ENCODE measurements around the gene OSBPL5.

OSBPL5 gene

DNA sequence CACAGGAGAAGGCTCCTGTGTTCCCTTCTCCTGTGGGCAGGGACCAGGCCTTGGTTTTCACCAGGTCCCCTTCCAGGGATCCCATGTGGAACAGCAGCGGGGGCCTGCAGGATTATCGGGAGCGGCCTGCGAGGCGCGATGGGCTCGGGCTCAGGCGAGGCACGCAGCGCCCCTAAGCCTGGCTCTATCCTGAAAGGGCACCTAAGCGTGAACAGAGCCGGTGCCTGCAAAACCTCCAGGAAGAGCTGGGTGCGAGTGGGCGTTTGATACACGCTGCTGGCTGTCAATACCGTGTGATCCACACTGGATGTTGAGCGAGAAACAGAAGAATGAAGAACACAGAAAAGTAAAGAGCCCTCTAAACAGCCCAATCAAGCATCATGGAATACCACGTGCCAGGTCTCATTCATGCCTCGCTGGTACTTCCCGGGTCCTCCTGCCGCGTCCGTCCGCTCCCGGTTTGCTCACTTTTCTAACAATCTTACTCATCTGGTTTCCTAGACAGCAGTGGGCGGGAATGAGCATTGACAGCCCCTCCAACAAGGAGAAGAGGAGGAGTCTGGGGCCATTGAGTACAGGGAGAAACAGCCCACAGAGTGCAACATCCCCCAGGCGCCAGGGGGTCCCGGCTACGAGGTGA is 12.5 kb downstream of the OSBPL5 start:
- no peak overlapping the region for H2AFZ ChIP-seq (ENCODE audit: low read length)
- H3K9me3 ChIP-seq (replicated peaks in 1 of 2; ENCODE audit: control insufficient read depth in 2 of 2, insufficient read depth in 1 of 2, low read depth in 1 of 2, low read length in 2 of 2): peaks cover 0 to 3% of the 10 kb centered on the region in 2 donors
- no peak overlapping the region for H2BK12ac ChIP-seq (ENCODE audit: low read length)
- no peak overlapping the region for H4K91ac ChIP-seq (ENCODE audit: low read depth, low read length, poor library complexity)
- H3K14ac ChIP-seq (ENCODE audit: low read length): no peak overlapping the region
- no peak overlapping the region for H4K8ac ChIP-seq (ENCODE audit: low read depth, low read length)
- no peak overlapping the region for H3K4ac ChIP-seq (ENCODE audit: low read length)
- H3K23ac ChIP-seq (ENCODE audit: low read depth, low read length, poor library complexity): peak overlapping the region; percentile 27
- no peak overlapping the region for H3K27ac ChIP-seq (replicated peaks; ENCODE audit: low read length)
- no peak overlapping the region for H2BK120ac ChIP-seq (ENCODE audit: low read depth, low read length)
- no CpG with 5 or more reads among the region's 29 CpGs for WGBS, 2 donors (ENCODE audit: extremely low coverage in 2 of 2, insufficient read length in 2 of 2, insufficient replicate concordance in 1 of 2)
- H3K27me3 ChIP-seq (ENCODE audit: control insufficient read depth in 3 of 3, insufficient read depth in 3 of 3, low read depth in 1 of 3, low read length in 3 of 3): peaks cover 0 to 3% (median 0%) of the 10 kb centered on the region in 3 experiments
- H3K4me1 ChIP-seq (ENCODE audit: control insufficient read depth in 2 of 2, insufficient read depth in 1 of 2, low read depth in 1 of 2, low read length in 2 of 2): peaks cover 27 to 33% of the 10 kb centered on the region in 2 donors
- H2BK5ac ChIP-seq (ENCODE audit: low read length): no peak overlapping the region
- peaks cover 14% of the 10 kb centered on the region for H3K79me1 ChIP-seq (ENCODE audit: low read depth, low read length)
- peaks cover 3 to 4% of the 10 kb centered on the region in 2 donors for H3K36me3 ChIP-seq (replicated peaks in 1 of 2; ENCODE audit: control insufficient read depth in 2 of 2, insufficient read depth in 2 of 2, low read length in 2 of 2)
- no peak for DNase-seq (ENCODE audit: low spot score)
- peak overlapping the region; percentile 65 for H2AK5ac ChIP-seq (ENCODE audit: low read depth, low read length)
- H2BK15ac ChIP-seq (ENCODE audit: low read length): no peak overlapping the region
- H3K9ac ChIP-seq (ENCODE audit: low read depth, low read length, poor library complexity): no peak overlapping the region
- H3K4me3 ChIP-seq (ENCODE audit: low read length in 2 of 2): no peak overlapping the region
- no peak overlapping the region for H3K18ac ChIP-seq (ENCODE audit: low read length)
- H3K4me2 ChIP-seq (ENCODE audit: insufficient read depth, low read length, poor library complexity, severe bottlenecking): no peak overlapping the region

DNA sequence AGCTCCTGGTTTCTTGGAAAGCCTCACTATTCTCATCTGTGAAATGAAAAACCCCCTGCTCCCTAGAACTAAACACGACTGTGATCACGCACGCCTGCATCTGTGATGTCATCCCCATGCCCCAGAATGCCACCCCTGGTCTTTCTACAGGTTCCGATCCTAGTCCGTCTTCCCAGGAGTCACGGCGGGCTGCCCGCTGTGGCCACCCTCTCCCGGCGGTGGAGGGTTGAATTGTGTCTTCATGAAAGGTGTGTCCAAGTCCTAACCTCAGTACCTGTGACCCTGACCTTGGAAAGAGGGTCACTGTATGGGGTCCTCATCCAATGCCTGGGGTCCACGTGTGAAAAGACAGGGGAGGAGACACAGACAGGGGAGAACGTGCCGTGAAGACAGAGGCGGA is 14.4 kb downstream of the OSBPL5 start:
- no peak for DNase-seq (ENCODE audit: low spot score)
- WGBS, 2 donors (ENCODE audit: extremely low coverage in 2 of 2, insufficient read length in 2 of 2, insufficient replicate concordance in 1 of 2): no CpG with 5 or more reads among the region's 14 CpGs
- Histone ChIP-seq H2BK120ac (ENCODE audit: low read depth, low read length) (no peak overlapping the region), H3K4me2 (ENCODE audit: insufficient read depth, low read length, poor library complexity, severe bottlenecking) (no peak overlapping the region), H4K8ac (ENCODE audit: low read depth, low read length) (no peak overlapping the region), H2BK5ac (ENCODE audit: low read length) (no peak overlapping the region), H2BK15ac (ENCODE audit: low read length) (no peak overlapping the region), H3K23ac (ENCODE audit: low read depth, low read length, poor library complexity) (no peak overlapping the region), H3K14ac (ENCODE audit: low read length) (no peak overlapping the region), H3K79me1 (ENCODE audit: low read depth, low read length) (peaks cover 13% of the 10 kb centered on the region), H3K27me3 (ENCODE audit: control insufficient read depth in 3 of 3, insufficient read depth in 3 of 3, low read depth in 1 of 3, low read length in 3 of 3) (peaks cover 0 to 3% (median 0%) of the 10 kb centered on the region in 3 experiments), H3K36me3 (replicated peaks in 1 of 2; ENCODE audit: control insufficient read depth in 2 of 2, insufficient read depth in 2 of 2, low read length in 2 of 2) (peaks cover 3 to 4% of the 10 kb centered on the region in 2 donors), H3K9ac (ENCODE audit: low read depth, low read length, poor library complexity) (no peak overlapping the region), H3K4ac (ENCODE audit: low read length) (no peak overlapping the region), H3K18ac (ENCODE audit: low read length) (no peak overlapping the region), H3K9me3 (replicated peaks in 1 of 2; ENCODE audit: control insufficient read depth in 2 of 2, insufficient read depth in 1 of 2, low read depth in 1 of 2, low read length in 2 of 2) (peaks cover 0 to 5% of the 10 kb centered on the region in 2 donors), H2AFZ (ENCODE audit: low read length) (no peak overlapping the region), H4K91ac (ENCODE audit: low read depth, low read length, poor library complexity) (no peak overlapping the region), H3K4me3 (ENCODE audit: low read length in 2 of 2) (no peak overlapping the region), H3K4me1 (ENCODE audit: control insufficient read depth in 2 of 2, insufficient read depth in 1 of 2, low read depth in 1 of 2, low read length in 2 of 2) (peaks cover 26 to 28% of the 10 kb centered on the region in 2 donors), H2AK5ac (ENCODE audit: low read depth, low read length) (no peak overlapping the region), H3K27ac (replicated peaks; ENCODE audit: low read length) (no peak overlapping the region), H2BK12ac (ENCODE audit: low read length) (no peak overlapping the region)

DNA sequence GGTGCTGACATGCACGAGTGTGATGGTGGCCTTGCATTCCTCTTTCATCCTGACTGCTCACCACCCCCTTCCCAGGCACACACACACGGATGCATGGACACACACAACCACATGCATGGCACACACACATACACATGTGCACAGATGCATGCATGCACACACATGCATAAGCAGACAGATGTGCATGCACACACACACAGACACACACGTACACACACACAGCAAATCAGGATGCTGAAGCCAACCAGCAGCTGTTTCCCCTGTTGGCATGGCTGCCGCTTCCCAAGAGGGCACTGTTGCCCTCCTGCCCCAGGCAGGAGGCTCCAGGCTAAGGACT is 15.3 kb downstream of the OSBPL5 start:
- Histone ChIP-seq H2AFZ (ENCODE audit: low read length) (no peak overlapping the region), H3K14ac (ENCODE audit: low read length) (peak overlapping the region; percentile 25), H3K9ac (ENCODE audit: low read depth, low read length, poor library complexity) (peak overlapping the region; percentile 36), H2BK120ac (ENCODE audit: low read depth, low read length) (no peak overlapping the region), H2BK15ac (ENCODE audit: low read length) (no peak overlapping the region), H3K4ac (ENCODE audit: low read length) (peak overlapping the region; percentile 47), H3K4me3 (ENCODE audit: low read length in 2 of 2) (peak overlapping the region in 1 of 2 donors; percentile 66), H3K79me1 (ENCODE audit: low read depth, low read length) (peaks cover 9% of the 10 kb centered on the region), H3K9me3 (replicated peaks in 1 of 2; ENCODE audit: control insufficient read depth in 2 of 2, insufficient read depth in 1 of 2, low read depth in 1 of 2, low read length in 2 of 2) (peaks cover 0 to 5% of the 10 kb centered on the region in 2 donors), H2BK12ac (ENCODE audit: low read length) (peak overlapping the region; percentile 77), H3K4me1 (ENCODE audit: control insufficient read depth in 2 of 2, insufficient read depth in 1 of 2, low read depth in 1 of 2, low read length in 2 of 2) (peaks cover 22 to 26% of the 10 kb centered on the region in 2 donors), H3K27ac (replicated peaks; ENCODE audit: low read length) (no peak overlapping the region), H3K27me3 (ENCODE audit: control insufficient read depth in 3 of 3, insufficient read depth in 3 of 3, low read depth in 1 of 3, low read length in 3 of 3) (peaks cover 0 to 3% (median 0%) of the 10 kb centered on the region in 3 experiments), H3K23ac (ENCODE audit: low read depth, low read length, poor library complexity) (peak overlapping the region; percentile 82), H3K4me2 (ENCODE audit: insufficient read depth, low read length, poor library complexity, severe bottlenecking) (no peak overlapping the region), H4K91ac (ENCODE audit: low read depth, low read length, poor library complexity) (peak overlapping the region; percentile 78), H2AK5ac (ENCODE audit: low read depth, low read length) (peak overlapping the region; percentile 32), H4K8ac (ENCODE audit: low read depth, low read length) (no peak overlapping the region), H2BK5ac (ENCODE audit: low read length) (no peak overlapping the region), H3K36me3 (replicated peaks in 1 of 2; ENCODE audit: control insufficient read depth in 2 of 2, insufficient read depth in 2 of 2, low read length in 2 of 2) (peaks cover 3 to 4% of the 10 kb centered on the region in 2 donors), H3K18ac (ENCODE audit: low read length) (no peak overlapping the region)
- WGBS, 2 donors (ENCODE audit: extremely low coverage in 2 of 2, insufficient read length in 2 of 2, insufficient replicate concordance in 1 of 2): no CpG with 5 or more reads among the region's 4 CpGs
- DNase-seq (ENCODE audit: low spot score): no peak

DNA sequence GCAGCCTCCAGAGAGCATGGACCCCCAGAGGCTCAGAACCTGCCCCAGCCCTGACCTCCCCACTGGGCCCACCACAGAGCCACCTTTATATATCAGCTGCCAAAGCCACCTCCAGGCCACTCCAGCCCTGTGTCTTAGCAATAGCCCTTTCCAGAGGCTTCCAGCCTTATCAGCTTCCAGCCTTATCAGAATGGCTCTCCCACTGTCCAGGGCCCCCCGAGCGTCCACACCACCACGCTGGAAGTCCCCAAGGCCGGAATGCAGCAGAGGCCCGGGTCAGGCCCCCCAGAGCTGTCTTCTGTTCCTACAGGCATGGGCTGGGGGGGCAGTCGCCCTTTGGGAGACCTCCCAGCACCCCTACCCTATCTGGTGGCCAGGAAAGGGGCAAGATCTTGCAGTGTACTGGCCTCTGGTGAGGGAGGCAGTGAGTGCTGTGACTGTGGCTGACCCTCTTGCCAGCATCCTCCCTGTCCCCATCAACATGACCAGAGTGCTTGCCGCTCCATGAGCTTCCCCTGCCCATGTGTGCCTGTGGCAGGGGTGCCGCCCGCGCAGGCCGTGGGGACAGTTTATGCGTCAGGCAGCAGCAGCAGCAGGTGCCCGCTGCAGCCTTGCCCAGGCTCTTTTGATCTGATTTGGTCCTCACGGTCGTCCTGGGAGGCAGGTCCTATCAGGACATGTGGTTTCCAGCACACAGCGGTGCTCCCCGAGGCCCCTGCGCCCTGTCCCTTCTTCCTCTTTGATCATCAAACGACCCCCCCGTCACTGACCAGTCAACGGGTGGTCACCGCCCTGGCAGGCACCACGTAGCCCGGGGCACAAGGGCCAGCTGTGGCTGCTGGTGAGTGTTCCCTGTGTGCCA is 15.9 kb downstream of the OSBPL5 start:
- H3K79me1 ChIP-seq (ENCODE audit: low read depth, low read length): peaks cover 9% of the 10 kb centered on the region
- DNase-seq (ENCODE audit: low spot score): no peak
- H3K9ac ChIP-seq (ENCODE audit: low read depth, low read length, poor library complexity): peak overlapping the region; percentile 74
- peak overlapping the region; percentile 86 for H3K23ac ChIP-seq (ENCODE audit: low read depth, low read length, poor library complexity)
- H2AFZ ChIP-seq (ENCODE audit: low read length): no peak overlapping the region
- peaks cover 0 to 3% (median 0%) of the 10 kb centered on the region in 3 experiments for H3K27me3 ChIP-seq (ENCODE audit: control insufficient read depth in 3 of 3, insufficient read depth in 3 of 3, low read depth in 1 of 3, low read length in 3 of 3)
- peaks cover 17 to 23% of the 10 kb centered on the region in 2 donors for H3K4me1 ChIP-seq (ENCODE audit: control insufficient read depth in 2 of 2, insufficient read depth in 1 of 2, low read depth in 1 of 2, low read length in 2 of 2)
- no peak overlapping the region for H4K91ac ChIP-seq (ENCODE audit: low read depth, low read length, poor library complexity)
- peak overlapping the region; percentile 25 for H3K14ac ChIP-seq (ENCODE audit: low read length)
- peak overlapping the region; percentile 32 for H2AK5ac ChIP-seq (ENCODE audit: low read depth, low read length)
- no peak overlapping the region for H3K4me2 ChIP-seq (ENCODE audit: insufficient read depth, low read length, poor library complexity, severe bottlenecking)
- H2BK12ac ChIP-seq (ENCODE audit: low read length): no peak overlapping the region
- peak overlapping the region; percentile 47 for H3K4ac ChIP-seq (ENCODE audit: low read length)
- H3K4me3 ChIP-seq (ENCODE audit: low read length in 2 of 2): peak overlapping the region in 1 of 2 donors; percentile 66
- H3K9me3 ChIP-seq (replicated peaks in 1 of 2; ENCODE audit: control insufficient read depth in 2 of 2, insufficient read depth in 1 of 2, low read depth in 1 of 2, low read length in 2 of 2): peaks cover 0 to 5% of the 10 kb centered on the region in 2 donors
- H2BK15ac ChIP-seq (ENCODE audit: low read length): no peak overlapping the region
- no CpG with 5 or more reads among the region's 24 CpGs for WGBS, 2 donors (ENCODE audit: extremely low coverage in 2 of 2, insufficient read length in 2 of 2, insufficient replicate concordance in 1 of 2)
- peak overlapping the region; percentile 52 for H3K18ac ChIP-seq (ENCODE audit: low read length)
- no peak overlapping the region for H2BK120ac ChIP-seq (ENCODE audit: low read depth, low read length)
- no peak overlapping the region for H3K27ac ChIP-seq (replicated peaks; ENCODE audit: low read length)
- H3K36me3 ChIP-seq (replicated peaks in 1 of 2; ENCODE audit: control insufficient read depth in 2 of 2, insufficient read depth in 2 of 2, low read length in 2 of 2): peaks cover 3 to 4% of the 10 kb centered on the region in 2 donors
- H2BK5ac ChIP-seq (ENCODE audit: low read length): no peak overlapping the region
- H4K8ac ChIP-seq (ENCODE audit: low read depth, low read length): no peak overlapping the region
